ENCODE results near the gene FASTKD2. TPM values are rescaled to one million over a fixed set of nuclear protein-coding genes. Genes with fewer than 3 reads are reported as not detected.
A peak's percentile ranks its signal among the peaks of the same experiment; 100 is the strongest.
"Not testable (repeated sequence)": the region's sequence is repeated elsewhere in the genome, so short reads cannot be mapped to it uniquely, and the experiment has no call there.

Gene FASTKD2
- total RNA-seq, 1 experiment from 2014 or later: 33.5 TPM

- DNase-seq (ENCODE audit: low read depth): no peak
Observed at GRCh38 chr2:206790311-206790935, 25.0 kb downstream of the FASTKD2 start.

GRCh38 chr2:206792645-206793044, 27.2 kb downstream of the FASTKD2 start:
- no peak for DNase-seq (ENCODE audit: low read depth)

- no peak for DNase-seq (ENCODE audit: low read depth)
Observed at GRCh38 chr2:206797376-206797775, 32.0 kb downstream of the FASTKD2 start.

GRCh38 chr2:206798000-206798399, 32.6 kb downstream of the FASTKD2 start:
- DNase-seq (ENCODE audit: low read depth): no peak

GRCh38 chr2:206799083-206799482, 33.7 kb downstream of the FASTKD2 start:
- DNase-seq (ENCODE audit: low read depth): peak; percentile 10

- DNase-seq (ENCODE audit: low read depth): peak; percentile 72
Observed at GRCh38 chr2:206800506-206801417, 35.4 kb downstream of the FASTKD2 start.

GRCh38 chr2:206801418-206802189, 36.2 kb downstream of the FASTKD2 start:
- DNase-seq (ENCODE audit: low read depth): no peak

GRCh38 chr2:206802654-206803514, 37.5 kb downstream of the FASTKD2 start:
- DNase-seq (ENCODE audit: low read depth): no peak

- no peak for DNase-seq (ENCODE audit: low read depth)
Observed at GRCh38 chr2:206804326-206804725, 38.9 kb downstream of the FASTKD2 start.

- no peak for DNase-seq (ENCODE audit: low read depth)
Observed at GRCh38 chr2:206805887-206806607, 40.6 kb downstream of the FASTKD2 start.

- not testable (repeated sequence) for DNase-seq (ENCODE audit: low read depth)
Observed at GRCh38 chr2:206807624-206808023, 42.2 kb downstream of the FASTKD2 start.

GRCh38 chr2:206812471-206812870, 47.1 kb downstream of the FASTKD2 start:
- DNase-seq (ENCODE audit: low read depth): not testable (repeated sequence)

GRCh38 chr2:206814498-206814897, 49.1 kb downstream of the FASTKD2 start:
- DNase-seq (ENCODE audit: low read depth): no peak

- DNase-seq (ENCODE audit: low read depth): no peak
Observed at GRCh38 chr2:206820807-206821206, 55.4 kb downstream of the FASTKD2 start.

- no peak for DNase-seq (ENCODE audit: low read depth)
Observed at GRCh38 chr2:206823178-206823577, 57.8 kb downstream of the FASTKD2 start.

- DNase-seq (ENCODE audit: low read depth): no peak
Observed at GRCh38 chr2:206824087-206824618, 58.7 kb downstream of the FASTKD2 start.

GRCh38 chr2:206824993-206825392, 59.6 kb downstream of the FASTKD2 start:
- no peak for DNase-seq (ENCODE audit: low read depth)

- no peak for DNase-seq (ENCODE audit: low read depth)
Observed at GRCh38 chr2:206831442-206831995, 66.1 kb downstream of the FASTKD2 start.

GRCh38 chr2:206832873-206833272, 67.5 kb downstream of the FASTKD2 start:
- no peak for DNase-seq (ENCODE audit: low read depth)

GRCh38 chr2:206833291-206833690, 67.9 kb downstream of the FASTKD2 start:
- DNase-seq (ENCODE audit: low read depth): no peak

Measured in M059J (cell line).